GM19467 (cell line): ENCODE data around the gene ADD2.
"Not testable (repeated sequence)": the region's sequence is repeated elsewhere in the genome, so short reads cannot be mapped to it uniquely, and the experiment has no call there.

Experiments
- ATAC-seq: cut with Tn5 transposase; IDR thresholded peaks from one replicate; pipeline ENCODE4 v1.9.1; 2021; ENCODE audit warnings: mild to moderate bottlenecking, moderate library complexity; ENCODE audit not compliant: unreplicated experiment

The ADD2 gene

DNA sequence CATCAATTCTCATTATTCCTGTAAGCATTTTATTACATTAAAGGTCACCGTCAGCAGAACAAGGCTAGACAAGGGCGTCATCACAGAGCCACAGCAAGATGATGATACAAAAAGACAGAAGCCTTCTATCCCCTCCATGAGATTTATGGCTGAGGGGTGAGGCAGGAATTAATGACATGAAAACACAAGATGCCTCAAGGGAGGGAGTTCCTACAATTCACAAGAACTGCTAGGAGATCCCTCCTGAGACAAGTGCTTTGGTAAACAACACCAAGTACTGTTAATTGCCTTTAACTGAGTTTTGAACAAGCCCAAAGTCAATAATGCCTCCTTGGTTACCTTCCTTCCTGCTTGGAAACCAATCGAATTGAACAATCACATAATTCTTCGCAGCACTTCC, 14.1 kb downstream of the ADD2 start:
- no peak for ATAC-seq

DNA sequence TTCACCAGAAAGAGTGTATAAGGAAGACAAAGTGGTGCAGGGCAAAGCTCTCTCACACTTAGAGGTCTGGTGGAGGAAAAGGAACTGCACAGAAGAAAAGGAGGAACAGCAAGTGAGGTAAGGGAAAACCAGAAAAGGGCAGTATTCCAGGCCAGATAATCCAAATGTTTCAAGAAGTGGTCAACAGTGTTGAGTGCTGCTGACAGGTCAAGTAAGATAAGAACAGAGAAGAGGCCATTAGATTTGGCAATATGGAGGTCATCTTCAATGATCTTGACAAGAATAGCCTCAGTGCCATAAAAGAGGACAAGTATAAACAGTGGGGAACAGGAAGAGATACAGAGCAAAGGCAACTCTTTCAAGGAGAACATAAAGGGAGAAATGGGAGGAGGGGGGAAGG, 15.0 kb downstream of the ADD2 start:
- no peak for ATAC-seq

DNA sequence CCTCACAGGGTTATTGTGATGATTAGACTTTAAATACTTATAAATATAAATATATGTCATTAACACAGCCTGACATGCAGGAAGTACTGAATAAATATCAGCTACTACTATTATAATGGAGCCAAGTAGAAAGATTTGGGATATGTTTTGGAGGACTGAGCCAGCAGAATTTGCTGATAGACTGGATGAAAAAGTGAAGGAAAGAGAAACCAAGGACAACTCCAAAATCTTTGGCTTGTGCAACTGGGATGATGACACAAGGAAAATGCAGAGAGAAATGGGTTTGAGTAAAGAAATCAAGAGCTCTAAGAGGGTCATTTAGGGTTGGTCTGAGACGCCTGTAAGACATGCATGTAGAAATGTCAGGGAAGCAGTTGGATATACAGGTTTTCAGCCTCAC, 15.6 kb downstream of the ADD2 start:
- ATAC-seq = no peak

DNA sequence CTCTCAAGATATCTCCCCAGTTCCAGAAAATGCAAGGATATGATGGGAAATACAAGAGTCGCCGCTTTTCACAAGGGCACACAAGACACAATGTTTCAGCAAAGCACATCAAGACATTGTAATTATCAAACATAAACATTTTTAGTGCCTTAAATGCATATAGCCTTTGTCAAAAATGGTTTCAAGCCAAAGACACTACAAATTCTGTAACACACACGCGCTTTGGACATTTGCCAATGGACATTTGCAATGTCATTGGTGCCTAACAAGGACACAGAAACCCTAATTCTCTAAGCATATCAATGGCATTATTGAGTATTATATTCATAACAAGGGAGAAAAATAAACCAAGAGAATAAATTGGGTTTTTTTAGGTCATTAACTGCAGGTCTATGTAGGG, 16.1 kb downstream of the ADD2 start:
- no peak for ATAC-seq

DNA sequence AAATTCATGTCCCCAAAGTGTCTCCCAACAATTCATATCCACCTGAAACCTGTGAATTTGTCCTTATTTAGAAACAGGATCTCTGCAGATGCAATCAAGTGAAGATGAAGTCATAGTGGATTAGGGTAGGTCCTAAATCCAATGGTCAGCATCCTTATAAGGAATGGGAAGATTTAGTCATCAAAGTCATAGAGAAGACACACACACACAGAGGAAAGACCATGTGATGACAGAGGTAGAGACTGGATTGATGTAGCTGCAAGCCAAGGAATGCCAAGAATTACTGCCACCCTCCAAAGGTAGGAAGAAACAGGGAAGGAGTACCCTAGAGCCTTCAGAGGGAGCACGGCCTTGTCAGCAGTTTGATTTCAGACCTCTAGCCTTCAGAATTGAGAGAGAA, 17.7 kb downstream of the ADD2 start:
- ATAC-seq = no peak

DNA sequence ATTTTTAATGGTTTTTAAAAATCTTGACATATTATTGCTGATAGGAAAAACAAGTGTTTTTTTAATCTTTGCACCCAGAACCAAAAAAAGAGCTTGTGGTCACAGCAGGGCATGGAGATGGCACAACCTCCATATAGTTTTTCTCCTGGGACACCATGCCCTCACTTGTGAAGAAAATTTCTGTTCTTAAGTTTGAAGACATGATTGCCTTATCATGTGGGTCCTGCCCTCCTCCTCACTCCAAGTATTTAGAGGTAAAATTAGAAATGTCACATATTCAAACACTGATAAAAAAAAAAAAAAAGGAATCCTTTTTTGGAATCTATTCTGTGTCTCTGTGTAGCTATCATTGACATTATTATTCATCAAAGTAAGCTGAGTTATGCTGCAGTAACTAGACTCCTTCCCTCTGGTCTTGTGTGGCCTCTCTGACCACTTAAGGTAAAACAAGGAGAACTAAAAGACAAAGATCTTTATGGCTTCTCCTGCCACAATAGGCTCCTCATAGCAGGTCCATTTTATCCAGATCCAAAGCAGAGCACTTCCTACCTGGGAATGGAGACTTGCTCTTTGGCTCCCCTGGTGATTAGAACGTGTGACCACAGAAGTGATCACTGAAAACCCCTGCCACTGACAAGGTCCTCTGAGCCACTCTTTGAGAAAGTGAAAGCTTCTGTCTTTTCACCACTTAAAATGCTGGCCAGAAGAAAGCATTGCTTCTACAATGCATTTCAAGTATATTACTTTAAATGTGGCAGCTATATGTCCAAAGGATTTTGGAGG, 19.8 kb downstream of the ADD2 start:
- no peak for ATAC-seq

DNA sequence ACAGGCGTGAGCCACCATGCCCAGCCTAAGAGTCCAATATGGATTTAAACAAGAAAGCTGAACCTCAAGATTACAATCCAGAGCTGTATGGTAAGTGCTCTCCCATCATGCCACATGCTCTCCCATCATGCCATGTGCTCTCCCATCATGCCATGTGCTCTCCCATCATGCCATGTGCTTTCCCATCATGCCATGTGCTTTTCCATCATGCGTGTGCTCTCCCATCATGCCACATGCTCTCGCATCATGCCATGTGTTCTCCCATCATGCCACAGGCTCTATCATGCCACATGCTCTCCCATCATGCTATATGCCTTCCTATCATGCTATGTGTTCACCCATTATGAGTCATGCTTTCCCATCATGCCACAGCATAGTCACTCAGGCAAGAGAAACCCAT, 20.7 kb downstream of the ADD2 start:
- ATAC-seq = no peak

DNA sequence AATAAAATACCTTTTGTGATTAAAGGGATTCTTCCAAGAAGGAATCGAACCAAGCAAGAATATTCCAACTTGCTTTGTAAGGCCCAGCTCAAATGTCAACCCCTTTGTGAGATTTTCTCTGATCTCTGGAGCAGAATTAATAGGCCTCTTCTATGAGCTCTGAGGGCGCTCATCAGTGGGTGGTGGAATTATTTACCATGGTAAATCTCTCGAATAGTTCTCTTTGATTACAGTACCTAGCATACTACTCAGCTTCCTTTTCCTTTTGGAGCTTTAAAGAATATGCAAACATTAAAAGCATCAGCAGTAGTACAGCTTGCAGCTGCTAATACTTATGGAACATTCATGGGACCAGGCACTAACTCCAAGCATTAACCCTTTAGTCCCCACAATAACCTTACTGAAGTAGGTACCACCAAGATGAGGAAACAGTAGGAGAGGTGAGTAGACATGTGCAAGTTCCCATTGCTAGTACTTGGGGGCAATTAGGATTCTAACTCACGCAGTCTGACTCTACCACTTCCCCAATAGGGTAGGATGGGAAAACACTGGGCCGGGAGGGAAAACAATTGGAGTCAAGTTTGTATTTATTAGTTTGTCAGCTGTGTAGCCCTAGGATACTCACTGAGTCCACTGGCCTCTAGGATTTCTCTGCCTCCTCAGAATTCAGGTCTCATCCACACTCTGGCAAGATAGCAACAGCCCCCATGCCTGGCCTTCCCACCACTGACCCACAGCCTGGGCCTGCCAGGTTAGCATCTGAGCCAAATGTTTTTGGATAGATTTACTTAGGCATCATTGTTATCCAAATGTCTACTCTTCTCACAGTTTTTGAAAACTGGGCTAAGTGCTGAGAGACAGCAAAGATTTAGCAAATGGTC, 21.7 kb downstream of the ADD2 start:
- ATAC-seq = no peak

DNA sequence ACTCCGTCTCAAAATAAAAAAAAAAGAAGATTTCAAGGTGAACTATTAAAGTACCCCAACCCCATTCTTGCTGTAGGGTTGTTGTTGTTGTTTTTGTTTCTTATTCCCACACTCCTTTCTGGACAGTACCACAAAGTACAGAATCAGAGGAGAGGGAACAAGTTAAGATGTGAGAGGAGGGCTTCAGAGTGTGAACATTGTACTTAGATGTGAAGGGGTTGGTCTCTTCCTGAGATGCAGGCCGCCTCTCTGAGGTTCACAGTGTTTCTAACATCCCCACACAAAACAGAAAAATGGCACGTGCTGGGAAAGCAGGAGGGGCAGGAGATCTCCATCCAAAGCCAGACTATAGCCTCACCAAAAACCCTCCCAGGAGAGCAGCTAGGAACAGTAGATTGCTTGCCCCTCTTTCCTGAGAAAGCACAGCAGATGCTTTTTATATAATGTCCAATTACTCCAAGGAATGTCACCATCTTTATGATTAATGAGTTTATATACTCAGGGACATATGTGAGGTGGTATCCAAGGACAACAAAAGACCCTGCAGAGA, 22.6 kb downstream of the ADD2 start:
- ATAC-seq = no peak

DNA sequence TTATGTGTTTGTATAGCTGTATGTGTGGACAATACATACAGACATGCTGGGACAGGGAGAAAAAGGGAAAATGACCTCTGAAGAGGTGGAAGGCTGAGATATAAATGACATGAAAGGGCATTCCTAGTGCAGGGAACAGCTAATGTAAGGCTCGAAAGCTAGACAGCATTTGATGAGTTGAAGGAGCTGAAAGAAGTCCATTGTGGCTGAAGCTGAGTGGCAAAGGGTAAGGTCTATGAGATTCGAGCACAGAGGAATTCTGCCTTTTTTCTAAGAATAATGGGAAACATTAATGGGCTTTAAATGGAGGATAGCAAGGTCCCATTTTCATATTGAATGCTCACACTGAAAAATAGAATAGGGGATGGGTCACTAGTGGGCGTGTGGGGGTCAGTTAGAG, 23.6 kb downstream of the ADD2 start:
- no peak for ATAC-seq

DNA sequence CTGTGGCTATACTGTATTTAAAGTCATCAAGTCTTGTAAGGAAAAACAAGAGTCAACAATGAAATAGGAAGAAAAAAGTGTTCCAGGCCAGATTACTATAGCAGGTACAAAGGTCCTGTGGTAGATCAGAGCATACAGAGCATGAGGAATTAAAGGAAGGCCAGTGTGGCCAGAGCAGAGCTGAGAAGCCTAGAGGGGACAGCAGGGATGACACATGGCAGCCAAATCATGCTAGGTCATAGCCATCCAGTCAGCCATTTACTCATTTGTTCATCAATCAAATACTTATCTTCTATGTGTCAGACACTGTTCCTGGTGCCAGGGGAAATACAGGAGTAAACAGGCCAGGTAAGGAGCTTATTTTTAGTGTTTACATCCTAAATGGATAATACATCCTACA, 24.3 kb downstream of the ADD2 start:
- no peak for ATAC-seq

DNA sequence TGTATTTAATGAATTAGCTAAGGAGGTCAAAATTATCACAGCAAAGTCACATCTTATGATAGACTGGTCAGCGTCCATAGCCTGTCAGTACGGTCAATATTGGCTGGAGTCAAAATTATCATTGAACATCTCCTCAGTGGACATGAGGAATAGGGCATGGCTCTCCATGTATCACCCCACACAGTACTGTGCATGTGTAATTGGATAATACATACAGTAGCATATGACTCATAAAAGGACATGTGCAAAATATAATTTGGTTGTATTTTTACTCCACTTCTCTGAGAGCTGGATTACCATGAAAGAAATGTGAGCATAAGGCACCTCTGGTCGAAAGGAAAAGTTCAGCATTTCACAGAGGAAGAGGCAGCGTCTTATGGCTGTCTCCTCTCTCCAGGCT, 24.9 kb downstream of the ADD2 start:
- ATAC-seq = no peak

DNA sequence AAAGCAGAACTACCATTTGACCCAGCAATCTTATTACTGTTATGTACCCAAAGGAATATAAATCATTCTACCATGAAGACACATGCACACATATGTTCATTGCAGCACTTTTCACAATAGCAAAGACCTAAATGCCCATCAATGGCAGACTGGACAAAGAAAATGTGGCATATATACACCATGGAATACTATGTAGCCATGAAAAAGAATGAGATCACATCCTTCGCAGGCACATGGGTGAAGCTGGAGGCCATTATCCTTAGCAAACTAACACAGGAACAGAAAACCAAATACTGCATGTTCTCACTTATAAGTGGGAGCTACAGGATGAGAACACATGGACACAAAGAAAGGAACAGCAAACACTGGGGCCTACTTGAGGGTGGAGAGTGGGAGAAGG, 28.5 kb downstream of the ADD2 start:
- not testable (repeated sequence) for ATAC-seq

DNA sequence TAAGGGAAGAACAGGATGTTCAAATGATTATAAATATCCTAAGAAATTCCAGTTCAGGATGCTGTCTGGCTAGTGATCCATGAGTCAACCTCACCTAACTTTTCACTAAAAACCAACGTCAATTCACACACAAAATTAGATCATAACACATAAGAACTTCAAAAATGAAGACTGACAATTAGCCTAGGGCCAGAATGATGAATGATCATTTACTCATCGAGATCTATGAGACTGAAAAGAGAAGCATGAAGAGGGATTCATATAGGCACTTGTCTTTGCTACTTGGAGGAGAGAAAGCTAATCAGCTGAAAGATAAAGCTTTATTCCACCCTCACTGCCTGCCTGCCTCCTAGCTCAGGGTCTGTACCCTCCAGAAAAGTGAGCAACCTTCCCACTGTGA, 29.8 kb downstream of the ADD2 start:
- no peak for ATAC-seq

DNA sequence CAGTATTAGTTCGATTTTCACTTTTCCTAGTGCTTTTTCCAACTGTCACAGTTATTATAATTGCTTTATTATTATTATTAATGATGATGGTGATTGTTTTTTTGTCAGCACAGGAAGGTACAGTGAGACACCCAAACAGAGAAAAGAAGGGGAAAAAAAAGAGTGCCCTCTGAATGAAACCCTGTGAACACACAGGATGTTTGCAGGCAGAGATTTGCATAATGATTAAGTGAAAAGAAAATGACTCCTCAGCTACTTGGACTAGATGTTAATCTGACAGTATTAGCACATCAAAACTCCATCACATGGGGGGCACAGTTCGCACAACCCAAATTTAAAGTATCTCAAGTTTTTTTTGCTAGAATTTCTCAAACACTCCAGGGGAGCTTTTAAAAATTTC, 32.9 kb downstream of the ADD2 start:
- no peak for ATAC-seq

DNA sequence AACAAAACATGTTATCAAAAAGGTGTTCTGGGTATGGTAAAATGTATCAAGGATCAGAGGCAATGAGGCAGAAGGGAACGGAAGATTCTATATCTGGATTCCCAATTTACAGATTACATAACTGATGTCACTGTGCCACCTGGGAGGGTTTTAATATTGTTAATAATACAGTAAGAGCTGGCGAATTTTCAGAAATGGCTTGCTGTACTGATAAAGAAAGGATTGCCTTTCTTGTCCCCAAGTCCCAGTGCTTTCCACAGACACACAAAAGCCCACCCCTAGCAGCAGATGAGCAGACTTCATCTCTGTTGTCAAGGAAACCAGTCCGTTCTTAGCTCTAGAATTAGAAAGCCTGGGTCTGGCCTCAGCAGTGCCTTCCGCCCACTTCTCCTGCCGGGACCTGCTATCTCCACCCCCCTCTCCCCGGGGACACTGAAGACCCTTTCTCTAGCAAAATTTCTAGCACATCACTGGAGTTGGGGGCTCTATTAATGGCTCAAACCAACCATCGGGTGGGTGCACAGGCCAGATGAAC, 34.3 kb downstream of the ADD2 start:
- ATAC-seq = no peak

DNA sequence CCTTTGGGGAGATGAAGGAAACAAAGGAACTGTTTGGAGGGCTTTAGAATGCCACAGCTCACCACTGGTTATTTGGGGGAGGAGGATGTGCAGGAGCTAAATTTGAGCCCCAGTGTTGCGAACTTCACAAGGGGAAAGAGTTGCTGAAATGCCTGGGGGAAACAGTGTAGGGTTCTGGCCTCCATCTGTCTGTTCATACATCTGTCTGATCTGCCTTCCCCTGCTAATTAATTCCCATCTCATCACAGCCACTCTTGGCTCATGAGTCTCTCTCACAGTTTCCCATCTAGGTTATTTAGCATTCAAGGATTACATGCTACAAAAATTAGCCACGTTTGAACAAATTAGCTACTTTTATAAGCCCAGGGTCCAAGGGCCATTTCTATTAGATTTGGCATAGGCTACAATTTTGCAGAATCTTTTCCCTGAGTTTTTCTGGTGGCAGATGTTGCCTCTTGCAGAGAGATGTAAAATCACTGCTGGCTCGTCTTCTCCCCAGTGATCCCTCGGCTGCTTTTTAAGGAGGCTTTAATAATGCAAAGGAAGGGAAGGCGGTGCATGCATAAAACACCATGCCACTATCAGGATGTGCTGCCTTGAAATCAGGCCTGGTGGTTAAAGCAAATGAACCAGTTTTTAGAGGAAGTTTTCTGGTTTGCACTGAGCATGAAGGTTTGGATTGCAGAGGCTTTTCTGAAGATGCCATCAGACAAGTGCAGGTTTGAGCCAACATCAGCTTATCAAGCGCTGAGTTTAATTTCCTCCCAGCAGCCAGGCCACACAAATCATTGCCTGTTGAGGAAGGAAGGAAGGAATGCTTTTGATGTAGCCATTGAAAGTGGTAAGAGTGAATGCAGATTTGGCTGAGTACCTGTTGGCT, 35.0 kb downstream of the ADD2 start:
- ATAC-seq = no peak

DNA sequence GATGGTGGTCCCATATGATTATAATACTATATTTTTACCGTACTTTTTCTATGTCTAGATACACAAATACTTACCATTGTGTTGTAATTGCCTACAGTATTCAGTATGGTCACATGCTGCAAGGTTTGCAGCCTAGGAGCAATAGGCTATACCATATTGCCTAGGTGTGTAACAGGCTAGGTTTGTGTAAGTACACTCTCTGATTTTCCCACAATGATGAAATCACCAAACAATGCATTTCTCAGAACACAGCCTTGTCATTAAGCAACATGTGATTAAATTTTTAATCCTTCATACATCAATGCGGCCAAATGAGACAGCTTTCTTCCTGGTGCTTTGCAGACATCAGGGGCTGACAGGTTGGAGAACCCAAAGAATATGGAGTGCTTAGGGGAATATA, 37.3 kb downstream of the ADD2 start:
- ATAC-seq = no peak

DNA sequence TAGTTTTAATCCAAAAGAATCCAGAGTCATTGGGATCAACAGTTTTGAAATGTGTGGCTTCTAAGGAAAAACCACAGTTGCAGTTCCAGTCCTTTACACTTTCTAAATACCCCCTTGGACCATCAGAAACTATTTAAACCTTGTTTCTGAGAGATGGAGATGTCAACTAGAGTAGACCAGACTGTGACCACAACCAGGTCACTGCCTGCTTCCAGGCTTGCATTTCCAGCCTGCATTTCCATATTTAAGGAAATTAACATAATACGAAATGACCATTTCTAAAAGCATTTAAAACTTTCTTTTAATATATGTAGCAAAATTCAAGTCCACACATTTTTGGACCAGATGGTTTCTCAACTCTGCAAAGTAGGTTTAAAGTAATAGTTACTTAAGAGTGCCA, 38.4 kb downstream of the ADD2 start:
- no peak for ATAC-seq

DNA sequence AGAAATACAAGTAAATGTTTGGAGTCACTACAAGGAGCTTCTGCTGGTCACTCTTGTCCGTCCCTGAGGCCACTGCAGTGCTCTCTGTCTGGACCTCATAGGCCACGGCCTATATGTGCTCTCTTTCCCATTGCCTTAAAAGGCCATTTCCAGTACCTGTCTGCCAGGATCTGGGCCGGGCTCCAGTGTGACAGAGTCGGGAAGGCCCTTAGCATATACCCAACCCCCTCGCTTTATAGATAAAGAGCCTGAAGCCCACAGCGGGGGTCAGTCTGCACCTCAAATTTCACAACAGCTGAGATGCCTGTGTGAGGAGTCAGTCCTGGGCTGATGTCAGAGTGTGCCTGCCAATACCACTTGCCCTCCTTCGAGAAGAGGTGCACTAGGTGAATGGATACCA, 39.9 kb downstream of the ADD2 start:
- no peak for ATAC-seq
